Measurements from ENCODE around the gene BAHCC1.

DNA sequence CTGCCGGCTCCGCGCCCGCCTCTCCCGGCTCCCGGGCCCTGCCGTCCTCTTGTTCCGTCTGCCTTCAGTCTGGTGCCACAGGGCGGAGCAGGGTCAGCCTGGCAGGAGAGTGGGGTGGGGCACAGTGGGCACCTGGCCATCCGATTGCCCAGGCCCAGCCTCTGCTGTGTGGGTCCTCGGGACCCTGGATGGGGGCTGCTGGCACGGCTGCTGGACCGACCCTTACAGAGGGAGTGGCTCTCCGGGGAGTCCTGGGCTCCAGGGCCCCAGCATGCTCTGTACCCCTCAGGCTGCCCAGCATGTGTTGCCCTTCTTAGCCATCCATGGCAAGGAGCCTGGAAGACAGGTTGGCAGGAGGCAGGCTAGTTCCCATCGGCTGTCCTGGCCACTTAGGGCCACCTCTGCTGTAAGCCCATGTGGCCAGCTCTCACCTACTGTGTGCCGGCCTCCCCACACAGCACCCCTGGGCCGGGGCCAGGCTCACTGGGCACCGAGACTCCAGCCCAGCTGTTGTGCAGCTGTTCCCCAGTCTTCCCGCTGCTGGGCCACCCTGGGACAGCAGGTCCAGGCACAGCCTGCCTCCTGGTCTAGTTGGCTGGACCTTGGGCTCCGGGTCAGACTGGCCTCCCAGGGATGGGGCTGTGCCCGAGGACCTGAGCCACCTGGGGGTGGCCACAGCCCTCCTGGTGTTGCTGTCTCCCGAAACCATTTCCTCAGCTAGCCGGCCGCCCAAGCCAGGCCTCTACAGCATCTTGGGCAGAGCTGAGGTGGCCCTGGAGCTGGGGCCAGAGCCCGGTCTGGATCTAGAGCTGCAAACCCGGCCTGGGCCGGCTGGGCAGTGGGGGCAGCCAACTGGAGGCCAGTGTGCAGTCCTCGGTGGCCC, 24.9 kb downstream of the BAHCC1 start:
- TF ChIP-seq, protein P1, sequence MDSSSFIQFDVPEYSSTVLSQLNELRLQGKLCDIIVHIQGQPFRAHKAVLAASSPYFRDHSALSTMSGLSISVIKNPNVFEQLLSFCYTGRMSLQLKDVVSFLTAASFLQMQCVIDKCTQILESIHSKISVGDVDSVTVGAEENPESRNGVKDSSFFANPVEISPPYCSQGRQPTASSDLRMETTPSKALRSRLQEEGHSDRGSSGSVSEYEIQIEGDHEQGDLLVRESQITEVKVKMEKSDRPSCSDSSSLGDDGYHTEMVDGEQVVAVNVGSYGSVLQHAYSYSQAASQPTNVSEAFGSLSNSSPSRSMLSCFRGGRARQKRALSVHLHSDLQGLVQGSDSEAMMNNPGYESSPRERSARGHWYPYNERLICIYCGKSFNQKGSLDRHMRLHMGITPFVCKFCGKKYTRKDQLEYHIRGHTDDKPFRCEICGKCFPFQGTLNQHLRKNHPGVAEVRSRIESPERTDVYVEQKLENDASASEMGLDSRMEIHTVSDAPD (CRISPR knock-in tag; IDR thresholded peaks at IDR 0.05), result no peak
- TF ChIP-seq RBBP5 (IDR thresholded peaks at IDR 0.05; ENCODE audit: borderline replicate concordance, insufficient read depth, low read length, poor library complexity, severe bottlenecking) (no peak), CXXC5 (CRISPR knock-in tag; IDR thresholded peaks at IDR 0.05) (no peak), BCL6 (CRISPR knock-in tag; IDR thresholded peaks at IDR 0.05) (no peak), BHLHE40 (IDR thresholded peaks at IDR 0.05; ENCODE audit: low read length) (no peak), ELF4 (CRISPR knock-in tag; IDR thresholded peaks at IDR 0.05) (no peak), CCAR2 (IDR thresholded peaks at IDR 0.05; ENCODE audit: low read depth, low read length) (no peak), ZNF354B (CRISPR knock-in tag; IDR thresholded peaks at IDR 0.05) (no peak), RFX5 (IDR thresholded peaks at IDR 0.05; ENCODE audit: low read depth, low read length) (no peak), SREBF1 (IDR thresholded peaks at IDR 0.05; ENCODE audit: borderline replicate concordance, low read depth, low read length) (no peak)
- TF ChIP-seq, protein P2, sequence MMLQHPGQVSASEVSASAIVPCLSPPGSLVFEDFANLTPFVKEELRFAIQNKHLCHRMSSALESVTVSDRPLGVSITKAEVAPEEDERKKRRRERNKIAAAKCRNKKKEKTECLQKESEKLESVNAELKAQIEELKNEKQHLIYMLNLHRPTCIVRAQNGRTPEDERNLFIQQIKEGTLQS (IDR thresholded peaks at IDR 0.05), result no peak
- TF ChIP-seq, protein P2 (CRISPR knock-in tag; conservative IDR thresholded peaks at IDR 0.05), result no peak
- TF ChIP-seq, protein P3, sequence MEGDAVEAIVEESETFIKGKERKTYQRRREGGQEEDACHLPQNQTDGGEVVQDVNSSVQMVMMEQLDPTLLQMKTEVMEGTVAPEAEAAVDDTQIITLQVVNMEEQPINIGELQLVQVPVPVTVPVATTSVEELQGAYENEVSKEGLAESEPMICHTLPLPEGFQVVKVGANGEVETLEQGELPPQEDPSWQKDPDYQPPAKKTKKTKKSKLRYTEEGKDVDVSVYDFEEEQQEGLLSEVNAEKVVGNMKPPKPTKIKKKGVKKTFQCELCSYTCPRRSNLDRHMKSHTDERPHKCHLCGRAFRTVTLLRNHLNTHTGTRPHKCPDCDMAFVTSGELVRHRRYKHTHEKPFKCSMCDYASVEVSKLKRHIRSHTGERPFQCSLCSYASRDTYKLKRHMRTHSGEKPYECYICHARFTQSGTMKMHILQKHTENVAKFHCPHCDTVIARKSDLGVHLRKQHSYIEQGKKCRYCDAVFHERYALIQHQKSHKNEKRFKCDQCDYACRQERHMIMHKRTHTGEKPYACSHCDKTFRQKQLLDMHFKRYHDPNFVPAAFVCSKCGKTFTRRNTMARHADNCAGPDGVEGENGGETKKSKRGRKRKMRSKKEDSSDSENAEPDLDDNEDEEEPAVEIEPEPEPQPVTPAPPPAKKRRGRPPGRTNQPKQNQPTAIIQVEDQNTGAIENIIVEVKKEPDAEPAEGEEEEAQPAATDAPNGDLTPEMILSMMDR (IDR thresholded peaks at IDR 0.05 in 2 of 3, conservative IDR thresholded peaks at IDR 0.05 in 1 of 3; ENCODE audit: insufficient read depth in 2 of 3, low read depth in 1 of 3, low read length in 3 of 3), result no peak
